HepG2 (cell line): Measurements from ENCODE around the gene PLAGL2. TPM values are rescaled to one million over a fixed set of nuclear protein-coding genes. Genes with fewer than 3 reads are reported as not detected.
A peak's percentile ranks its signal among the peaks of the same experiment; 100 is the strongest.

Experiments
- CBX5 ChIP-seq: sonication (generic); formaldehyde crosslinking; IDR thresholded peaks from 2 replicates; pipeline ENCODE4 v1.4.0; 2020; ENCODE audit warnings: missing genetic modification reagents, borderline replicate concordance
- DR1 ChIP-seq: sonication (generic); formaldehyde crosslinking; IDR thresholded peaks from 2 replicates; pipeline ENCODE4 v1.8.0; 2021; ENCODE audit warnings: mild to moderate bottlenecking, missing genetic modification reagents, inconsistent platforms
- FOXK1 ChIP-seq: sonication (generic); formaldehyde crosslinking; IDR thresholded peaks from 2 replicates; pipeline ENCODE4 v1.4.0; 2020; ENCODE audit warnings: low read depth, missing genetic modification reagents, borderline replicate concordance
- GFI1 ChIP-seq: sonication (generic); formaldehyde crosslinking; IDR thresholded peaks from 2 replicates; pipeline ENCODE4 v1.5.0; 2020; ENCODE audit warnings: missing genetic modification reagents, mild to moderate bottlenecking, borderline replicate concordance
- HIVEP1 ChIP-seq: sonication (generic); formaldehyde crosslinking; IDR thresholded peaks from 2 replicates; pipeline ENCODE4 v1.4.0; 2020; ENCODE audit warnings: mild to moderate bottlenecking, missing genetic modification reagents
- HNF4A ChIP-seq: sonication (generic); formaldehyde crosslinking; IDR thresholded peaks from 2 replicates; pipeline ENCODE4 v1.4.0; 2020; ENCODE audit warnings: missing genetic modification reagents
- HOXA3 ChIP-seq: sonication (generic); formaldehyde crosslinking; IDR thresholded peaks from 2 replicates; pipeline ENCODE4 v1.5.0; 2020; ENCODE audit warnings: missing genetic modification reagents
- IKZF5 ChIP-seq: IDR thresholded peaks from 2 replicates; pipeline ENCODE4 v1.6.1; 2018; ENCODE audit warnings: missing genetic modification reagents, mild to moderate bottlenecking, missing compliant biosample characterization
- KDM5B ChIP-seq: sonication (generic); formaldehyde crosslinking; IDR thresholded peaks from 2 replicates; pipeline ENCODE4 v1.4.0; 2020; ENCODE audit warnings: missing genetic modification reagents, mild to moderate bottlenecking, borderline replicate concordance
- KMT2B ChIP-seq: IDR thresholded peaks from 2 replicates; pipeline ENCODE4 v1.6.1; 2016; ENCODE audit warnings: missing genetic modification reagents, missing compliant biosample characterization
- MIER3 ChIP-seq: IDR thresholded peaks from 2 replicates; pipeline ENCODE4 v1.6.1; 2016; ENCODE audit warnings: missing compliant biosample characterization, borderline replicate concordance
- MTA1 ChIP-seq: sonication (generic); formaldehyde crosslinking; IDR thresholded peaks from 2 replicates; pipeline ENCODE4 v1.4.0; 2020; ENCODE audit warnings: missing genetic modification reagents, mild to moderate bottlenecking, borderline replicate concordance
- MYC ChIP-seq: sonication (generic); formaldehyde crosslinking; IDR thresholded peaks from 2 replicates; pipeline ENCODE4 v1.9.0; 2021; ENCODE audit warnings: missing genetic modification reagents, borderline replicate concordance
- PHF5A ChIP-seq: IDR thresholded peaks from one replicate; pipeline ENCODE4 v1.6.1; 2018; ENCODE audit warnings: low read depth, missing genetic modification reagents; ENCODE audit not compliant: unreplicated experiment
- PRMT3 ChIP-seq: sonication (generic); formaldehyde crosslinking; IDR thresholded peaks from 2 replicates; pipeline ENCODE4 v1.8.1; 2022; ENCODE audit warnings: low read depth, mild to moderate bottlenecking, moderate library complexity, missing genetic modification reagents, borderline replicate concordance
- RARA ChIP-seq: IDR thresholded peaks from 2 replicates; pipeline ENCODE4 v1.6.1; 2016; ENCODE audit warnings: missing genetic modification reagents, missing compliant biosample characterization
- REXO4 ChIP-seq: sonication (generic); formaldehyde crosslinking; IDR thresholded peaks from 2 replicates; pipeline ENCODE4 v1.8.0; 2022; ENCODE audit warnings: missing genetic modification reagents, mild to moderate bottlenecking, borderline replicate concordance
- RXRA ChIP-seq: sonication (generic); formaldehyde crosslinking; IDR thresholded peaks from 2 replicates; pipeline ENCODE4 v1.5.1; 2020; ENCODE audit warnings: missing genetic modification reagents
- TARDBP ChIP-seq: sonication (generic); formaldehyde crosslinking; IDR thresholded peaks from 2 replicates; pipeline ENCODE4 v1.8.0; 2022; ENCODE audit warnings: mild to moderate bottlenecking, missing genetic modification reagents
- TEAD2 ChIP-seq: sonication (generic); formaldehyde crosslinking; IDR thresholded peaks from 2 replicates; pipeline ENCODE4 v1.9.0; 2021; ENCODE audit warnings: missing genetic modification reagents
- TEAD3 ChIP-seq: optimal IDR thresholded peaks from 2 replicates; pipeline ENCODE3; 2016; ENCODE audit warnings: borderline replicate concordance
- THYN1 ChIP-seq: sonication (generic); formaldehyde crosslinking; IDR thresholded peaks from 2 replicates; pipeline ENCODE4 v1.8.1; 2023; ENCODE audit warnings: low read depth, mild to moderate bottlenecking, moderate library complexity, missing genetic modification reagents, borderline replicate concordance
- ZBTB20 ChIP-seq: sonication (generic); formaldehyde crosslinking; IDR thresholded peaks from 2 replicates; pipeline ENCODE4 v1.8.1; 2023; ENCODE audit warnings: missing genetic modification reagents, low read depth, mild to moderate bottlenecking, borderline replicate concordance
- ZGPAT ChIP-seq: IDR thresholded peaks from 2 replicates; pipeline ENCODE4 v1.6.1; 2016; ENCODE audit warnings: mild to moderate bottlenecking
- ZNF180 ChIP-seq: sonication (generic); formaldehyde crosslinking; IDR thresholded peaks from 2 replicates; pipeline ENCODE4 v1.4.0; 2020; ENCODE audit warnings: low read depth, missing genetic modification reagents, borderline replicate concordance
- ZNF460 ChIP-seq: sonication (generic); formaldehyde crosslinking; IDR thresholded peaks from 2 replicates; pipeline ENCODE4 v1.5.1; 2020; ENCODE audit warnings: missing genetic modification reagents, mild to moderate bottlenecking, borderline replicate concordance
- ZNF510 ChIP-seq: sonication (generic); formaldehyde crosslinking; IDR thresholded peaks from 2 replicates; pipeline ENCODE4 v1.4.0; 2020; ENCODE audit warnings: low read depth, mild to moderate bottlenecking, missing genetic modification reagents
- ZNF766 ChIP-seq: sonication (generic); formaldehyde crosslinking; IDR thresholded peaks from 2 replicates; pipeline ENCODE4 v1.5.0; 2020; ENCODE audit warnings: missing genetic modification reagents, borderline replicate concordance
- ZNF891 ChIP-seq: sonication (generic); formaldehyde crosslinking; IDR thresholded peaks from 2 replicates; pipeline ENCODE4 v1.5.0; 2020; ENCODE audit warnings: mild to moderate bottlenecking, missing genetic modification reagents
- polyA plus RNA-seq, 8 experiments: library from polyadenylated mRNA; depleted of rRNA in 3 of 8; stranded (reverse) in 7 of 8; unstranded in 1 of 8; fragments of >200 nt; fragmentation: Illumina TruSeq in 4 of 8; extraction: Trizol in 4 of 8; gene quantifications; 2 replicates each; pipeline versions ENCODE4 v1.2.1 to v1.2.3, GENCODE V29; 2011 to 2016; ENCODE audit warnings: low read depth in 4 of 8, missing spikeins in 1 of 8, mixed read lengths in 1 of 8; ENCODE audit not compliant: insufficient read depth in 1 of 8
- total RNA-seq, 5 experiments: library from RNA; depleted of rRNA; stranded (reverse); fragments of >200 nt; fragmentation: Illumina TruSeq; extraction: Trizol; gene quantifications; 2 replicates each; pipeline ENCODE4 v1.2.3, GENCODE V29; 2016; ENCODE audit warnings: low read depth in 1 of 5

PLAGL2 gene
- total and polyA plus RNA-seq, 2 of the 13 experiments (the other 11 are each of a cell fraction or from before 2014, with no cell fraction given), result 15.2 to 15.3 TPM

GRCh38 chr20:32152421-32153155 lies 55.0 kb downstream of the PLAGL2 start (continued):
- 0 out of 2 replicates have a peak, but pooled peaks have one; percentile 37 for TF ChIP-seq THYN1 (CRISPR knock-in tag)
- TF ChIP-seq ZGPAT (CRISPR knock-in tag), result peak; percentile 28; the same call in 1 of the 2 replicates
- peak; percentile 38 for TF ChIP-seq RARA
- TF ChIP-seq ZNF510, result no peak
- TF ChIP-seq REXO4 (CRISPR knock-in tag), result no peak
- 0 out of 2 replicates have a peak, but pooled peaks have one; percentile 46 for TF ChIP-seq MTA1 (CRISPR knock-in tag)
- peak; percentile 92 for TF ChIP-seq HNF4A (CRISPR knock-in tag)
- TF ChIP-seq PRMT3 (CRISPR knock-in tag), result no peak
- TF ChIP-seq HIVEP1 (CRISPR knock-in tag), result peak; percentile 51; the same call in 1 of the 2 replicates
- no peak for TF ChIP-seq TEAD2
- 0 out of 2 replicates have a peak, but pooled peaks have one; percentile 11 for TF ChIP-seq CBX5 (CRISPR knock-in tag)
- TF ChIP-seq HOXA3, result peak; percentile 57
- peak; percentile 44 for TF ChIP-seq PHF5A (CRISPR knock-in tag)
- TF ChIP-seq RXRA, result peak; percentile 42; the same call in 1 of the 2 replicates
- 0 out of 2 replicates have a peak, but pooled peaks have one; percentile 25 for TF ChIP-seq MYC
- no peak for TF ChIP-seq ZNF460 (CRISPR knock-in tag)
- peak; percentile 40; the same call in 1 of the 2 replicates for TF ChIP-seq FOXK1 (CRISPR knock-in tag)
- TF ChIP-seq KMT2B (CRISPR knock-in tag), result peak; percentile 56; the same call in 1 of the 2 replicates
- no peak for TF ChIP-seq ZNF766 (CRISPR knock-in tag)
- TF ChIP-seq KDM5B (CRISPR knock-in tag), result peak; percentile 66
- 0 out of 2 replicates have a peak, but pooled peaks have one; percentile 23 for TF ChIP-seq GFI1 (CRISPR knock-in tag)
- TF ChIP-seq ZBTB20 (CRISPR knock-in tag), result 0 out of 2 replicates have a peak, but pooled peaks have one; percentile 25
- TF ChIP-seq ZNF180 (CRISPR knock-in tag), result no peak
- TF ChIP-seq ZNF891 (CRISPR knock-in tag), result peak; percentile 50; the same call in 1 of the 2 replicates
- peak; percentile 75 for TF ChIP-seq TEAD3 (CRISPR knock-in tag)
- 0 out of 2 replicates have a peak, but pooled peaks have one; percentile 42 for TF ChIP-seq DR1 (CRISPR knock-in tag)
- peak; percentile 18; the same call in 1 of the 2 replicates for TF ChIP-seq IKZF5 (CRISPR knock-in tag)
- TF ChIP-seq TARDBP (CRISPR knock-in tag), result peak; percentile 73
- peak; percentile 13; the same call in 1 of the 2 replicates for TF ChIP-seq MIER3
